D721Med (cell line): ENCODE measurements around the gene SCYL2.
"Not testable (repeated sequence)": the region's sequence is repeated elsewhere in the genome, so short reads cannot be mapped to it uniquely, and the experiment has no call there.

Source experiments
- DNase-seq: peaks from one replicate; pipeline ENCODE4 v3.0.0; 2011; ENCODE audit warnings: low spot score; ENCODE audit not compliant: insufficient read length
- FAIRE-seq: peaks from 2 replicates; lab custom pipeline; 2011; peaks lifted over from hg19 to GRCh38; lab: Jason Lieb, UNC
- TF ChIP-seq, protein P1 (sequence below): IDR thresholded peaks from 2 replicates; pipeline ENCODE4 v1.5.1; 2012; ENCODE audit warnings: mild to moderate bottlenecking, control low read depth; ENCODE audit not compliant: insufficient read depth; ENCODE audit errors: missing control alignments

SCYL2 gene

GRCh38 chr12:100302081-100302480 is 35.1 kb downstream of the SCYL2 start:
- TF ChIP-seq, protein P1, sequence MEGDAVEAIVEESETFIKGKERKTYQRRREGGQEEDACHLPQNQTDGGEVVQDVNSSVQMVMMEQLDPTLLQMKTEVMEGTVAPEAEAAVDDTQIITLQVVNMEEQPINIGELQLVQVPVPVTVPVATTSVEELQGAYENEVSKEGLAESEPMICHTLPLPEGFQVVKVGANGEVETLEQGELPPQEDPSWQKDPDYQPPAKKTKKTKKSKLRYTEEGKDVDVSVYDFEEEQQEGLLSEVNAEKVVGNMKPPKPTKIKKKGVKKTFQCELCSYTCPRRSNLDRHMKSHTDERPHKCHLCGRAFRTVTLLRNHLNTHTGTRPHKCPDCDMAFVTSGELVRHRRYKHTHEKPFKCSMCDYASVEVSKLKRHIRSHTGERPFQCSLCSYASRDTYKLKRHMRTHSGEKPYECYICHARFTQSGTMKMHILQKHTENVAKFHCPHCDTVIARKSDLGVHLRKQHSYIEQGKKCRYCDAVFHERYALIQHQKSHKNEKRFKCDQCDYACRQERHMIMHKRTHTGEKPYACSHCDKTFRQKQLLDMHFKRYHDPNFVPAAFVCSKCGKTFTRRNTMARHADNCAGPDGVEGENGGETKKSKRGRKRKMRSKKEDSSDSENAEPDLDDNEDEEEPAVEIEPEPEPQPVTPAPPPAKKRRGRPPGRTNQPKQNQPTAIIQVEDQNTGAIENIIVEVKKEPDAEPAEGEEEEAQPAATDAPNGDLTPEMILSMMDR, result no peak
- DNase-seq (no peak), FAIRE-seq (no peak)

GRCh38 chr12:100303831-100304230 is 36.9 kb downstream of the SCYL2 start:
- TF ChIP-seq, protein P1, result no peak
- no peak for FAIRE-seq
- no peak for DNase-seq

DNA sequence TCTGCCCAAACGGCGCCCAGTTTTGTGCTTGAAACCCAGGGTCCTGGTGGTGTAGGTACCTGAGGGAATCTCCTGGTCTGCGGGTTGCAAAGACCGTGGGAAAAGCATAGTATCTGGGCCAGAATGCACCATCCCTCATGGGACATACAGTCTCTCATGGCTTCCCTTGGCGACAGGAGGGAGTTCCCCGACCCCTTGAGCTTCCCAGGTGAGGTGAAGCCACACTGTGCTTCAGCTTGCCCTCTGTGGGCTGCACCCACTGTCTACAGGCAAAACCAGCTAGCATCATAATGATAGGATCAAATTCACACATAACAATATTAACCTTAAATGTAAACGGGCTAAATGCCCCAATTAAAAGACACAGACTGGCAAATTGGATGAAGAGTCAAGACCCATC is 37.4 kb downstream of the SCYL2 start:
- DNase-seq, FAIRE-seq: not testable (repeated sequence)

DNA sequence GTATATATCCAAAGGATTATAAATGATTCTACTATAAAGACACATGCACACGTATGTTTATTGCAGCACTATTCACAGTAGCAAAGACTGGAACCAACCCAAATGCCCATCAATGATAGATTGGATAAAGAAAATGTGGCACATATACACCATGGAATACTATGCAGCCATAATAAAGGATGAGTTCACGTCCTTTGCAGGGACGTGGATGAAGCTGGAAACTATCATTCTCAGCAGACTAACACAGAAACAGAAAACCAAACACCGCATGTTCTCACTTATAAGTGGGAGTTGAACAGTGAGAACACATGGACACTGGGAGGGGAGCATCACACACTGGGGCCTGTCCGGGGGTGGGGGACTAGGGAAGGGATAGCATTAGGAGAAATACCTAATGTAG is 41.2 kb downstream of the SCYL2 start:
- FAIRE-seq, DNase-seq: not testable (repeated sequence)

DNA sequence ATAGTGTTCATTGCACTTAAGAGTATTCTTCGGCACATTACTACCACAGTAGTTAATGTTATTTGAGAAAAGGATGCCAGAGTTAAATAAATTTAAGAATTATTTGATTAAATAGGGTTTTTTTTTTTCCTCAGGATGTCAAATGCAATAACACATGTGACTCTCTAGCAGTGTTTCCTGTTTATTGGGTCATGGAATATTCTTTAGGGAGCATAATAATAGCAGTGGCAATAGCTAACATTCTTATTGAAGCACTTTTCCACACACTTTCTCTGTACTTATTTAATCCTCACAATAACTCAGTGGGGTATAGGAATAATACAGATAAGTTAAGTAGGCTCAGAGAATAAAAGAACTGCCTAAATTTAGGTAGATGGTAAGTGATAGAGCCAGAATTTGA is 44.3 kb downstream of the SCYL2 start:
- TF ChIP-seq, protein P1, result no peak
- DNase-seq (no peak), FAIRE-seq (no peak)

- DNase-seq (no peak), FAIRE-seq (no peak)
- TF ChIP-seq, protein P1, result no peak
Observed at GRCh38 chr12:100317371-100317770, 50.4 kb downstream of the SCYL2 start.

- TF ChIP-seq, protein P1, result no peak
- no peak for DNase-seq
- no peak for FAIRE-seq
Observed at GRCh38 chr12:100324498-100324897, 57.5 kb downstream of the SCYL2 start.

DNA sequence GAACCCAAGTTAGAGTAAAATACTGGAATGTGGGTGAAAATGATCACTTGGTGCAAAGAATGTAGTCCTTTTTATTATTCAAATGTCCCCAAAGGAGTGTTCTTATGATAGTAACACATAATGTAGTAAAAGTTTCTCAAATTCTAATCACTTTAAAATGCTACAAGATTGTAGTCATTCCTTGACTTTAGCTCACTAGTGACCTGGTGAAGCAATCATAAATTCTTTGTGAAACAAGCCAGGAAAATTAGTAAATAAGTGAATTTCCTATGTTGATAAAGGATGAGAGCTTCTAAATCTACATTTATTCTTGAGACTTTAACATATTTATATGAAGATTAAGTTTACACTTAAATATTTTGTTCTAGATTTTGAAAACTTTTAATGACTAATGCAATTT is 59.2 kb downstream of the SCYL2 start:
- DNase-seq, result no peak
- FAIRE-seq, result peak; percentile 11
- TF ChIP-seq, protein P1, result no peak
